Spleen (tissue), 11 donors: Measurements from ENCODE around the gene ELMOD2. TPM values are rescaled to one million over a fixed set of nuclear protein-coding genes. Genes with fewer than 3 reads are reported as not detected.

Experiments
- DNase-seq: peaks from one replicate; pipeline ENCODE4 v3.0.0-alpha.2; 2020
- H3K27ac ChIP-seq, 8 donors: fragments of 200-600 bp; sonication (generic) in 7 of 8; 1 replicate in 4 of 8; 2 replicates in 4 of 8; pipeline versions ENCODE4 v1.5.0 to v1.8.0; 2016 to 2021; ENCODE audit warnings: inconsistent platforms in 4 of 8, mild to moderate bottlenecking in 4 of 8, moderate library complexity in 1 of 8
- H3K27me3 ChIP-seq, 7 donors: fragments of 200-600 bp; sonication (generic) in 6 of 7; replicated peaks in 1 of 7; 1 replicate in 4 of 7; 2 replicates in 3 of 7; pipeline versions ENCODE4 v1.5.0 to v1.8.0; 2016 to 2021; ENCODE audit warnings: inconsistent platforms in 3 of 7, mild to moderate bottlenecking in 1 of 7
- H3K36me3 ChIP-seq, 6 donors: fragments of 200-600 bp; sonication (generic) in 5 of 6; 1 replicate in 4 of 6; 2 replicates in 2 of 6; pipeline versions ENCODE4 v1.5.0 to v1.8.0; 2016 to 2021; ENCODE audit warnings: inconsistent platforms in 2 of 6
- H3K4me1 ChIP-seq, 6 donors: fragments of 200-600 bp; sonication (generic) in 5 of 6; 1 replicate in 3 of 6; 2 replicates in 3 of 6; pipeline versions ENCODE4 v1.5.0 to v1.8.0; 2016 to 2021; ENCODE audit warnings: inconsistent platforms in 3 of 6
- H3K4me3 ChIP-seq, 8 donors: fragments of 200-600 bp; sonication (generic) in 7 of 8; 1 replicate in 4 of 8; 2 replicates in 4 of 8; pipeline versions ENCODE4 v1.5.0 to v1.8.0; 2016 to 2021; ENCODE audit warnings: inconsistent platforms in 4 of 8, mild to moderate bottlenecking in 4 of 8, moderate library complexity in 2 of 8
- H3K9me3 ChIP-seq, 8 donors: fragments of 200-600 bp; sonication (generic) in 7 of 8; 1 replicate in 4 of 8; 2 replicates in 4 of 8; pipeline versions ENCODE4 v1.5.0 to v1.8.0; 2016 to 2021; ENCODE audit warnings: inconsistent platforms in 4 of 8
- CTCF ChIP-seq, 11 experiments: fragments of 200-600 bp in 7 of 11; fragments of 450-650 bp in 4 of 11; sonication (generic) in 4 of 11; IDR thresholded peaks in 8 of 11; conservative IDR thresholded peaks in 3 of 11; 1 replicate in 7 of 11; 2 replicates in 4 of 11; pipeline versions ENCODE4 v1.4.0 to v1.8.0; 2016 to 2021; ENCODE audit warnings: antibody characterized with exemption in 11 of 11, inconsistent platforms in 4 of 11, mild to moderate bottlenecking in 1 of 11
- POLR2A ChIP-seq, 3 donors: fragments of 450-650 bp; IDR thresholded peaks; one replicate each; pipeline ENCODE4 v1.5.1; 2017; ENCODE audit warnings: antibody characterized with exemption in 3 of 3, mild to moderate bottlenecking in 1 of 3
- POLR2AphosphoS5 ChIP-seq, 3 donors: sonication (generic); formaldehyde crosslinking; IDR thresholded peaks; one replicate each; pipeline ENCODE4 v1.5.1; 2017; ENCODE audit warnings: antibody characterized with exemption in 3 of 3
- whole genome bisulfite sequencing, 5 donors: extraction: QIAGEN DNeasy Blood & Tissue Kit in 3 of 5; methylation state at CpG; one replicate each; pipeline versions ENCODE4 v1.1.5 to v1.1.7; 2013 to 2018; 5-methylcytosine and 5-hydroxymethylcytosine counted together
- intact Hi-C: fragments of 100-400 bp; cut with DNase I; formaldehyde crosslinking; loops from one replicate; pipeline ENCODE4 v1.15.0; 2023; ENCODE audit warnings: low total_unique reads
- polyA plus RNA-seq, 3 donors: library from polyadenylated mRNA; stranded (reverse); fragments of 200-250 nt; gene quantifications; one replicate each; pipeline ENCODE4 v1.2.1, GENCODE V29; 2013
- total RNA-seq, 7 donors: library from RNA; depleted of rRNA in 3 of 7; stranded (reverse); fragments of >200 nt in 3 of 7; fragmentation: NEBNext Ultra II Directional in 4 of 7; extraction: Animal tissue kit (Norgen Biotek cat#: 25700) in 4 of 7; gene quantifications; one replicate each; pipeline versions ENCODE4 v1.1.0 to v1.2.1, GENCODE V29; 2016 to 2021
- donor health status: healthy with polysubstance abuse.
- donor health status: DM: no; HTN: no; CAD: no; lungs with moderate emphysema.
- donor health status: DM: no; HTN: no; CAD: no.
- donor health status: Bipolar disorder and iron deficiency.
- donor health status: healthy.
- donor health status: DM: no; HTN: no; CAD: no.
- donor health status: DM: yes; HTN: yes; CAD: no.

ELMOD2 gene
- total and polyA plus RNA-seq, 10 donors, result 6.2 to 23.2 (median 18.3) TPM

- Histone ChIP-seq H3K27ac (no peak overlapping the region), H3K9me3 (peaks cover 0 to 18% (median 12%) of the 10 kb centered on the region in 8 donors), H3K36me3 (no peaks in the 10 kb centered on the region), H3K27me3 (peaks cover 5 to 84% (median 45%) of the 10 kb centered on the region in 7 donors), H3K4me3 (peak overlapping the region; percentile 22 to 65 (median 38)), H3K4me1 (peaks cover 10 to 28% (median 22%) of the 10 kb centered on the region in 6 donors)
- no peak for DNase-seq
- TF ChIP-seq CTCF (IDR thresholded peaks at IDR 0.05 in 8 of 11, conservative IDR thresholded peaks at IDR 0.05 in 3 of 11) (no peak), POLR2A (IDR thresholded peaks at IDR 0.05) (no peak), POLR2AphosphoS5 (IDR thresholded peaks at IDR 0.05) (no peak)
- 45 to 55% (median 52%) methylated on average over 7 of the region's 7 CpGs for WGBS, 5 donors
- intact Hi-C loops, result no loop called here
Observed at GRCh38 chr4:140569307-140569638, 45.3 kb downstream of the ELMOD2 start.

GRCh38 chr4:140571620-140572019, 47.7 kb downstream of the ELMOD2 start:
- H3K27me3 ChIP-seq, result peaks cover 5 to 76% (median 49%) of the 10 kb centered on the region in 7 donors
- no peak for TF ChIP-seq CTCF (IDR thresholded peaks at IDR 0.05 in 8 of 11, conservative IDR thresholded peaks at IDR 0.05 in 3 of 11)
- no peak for TF ChIP-seq POLR2AphosphoS5 (IDR thresholded peaks at IDR 0.05)
- no peak for TF ChIP-seq POLR2A (IDR thresholded peaks at IDR 0.05)
- 74 to 91% (median 80%) methylated on average over 2 of the region's 2 CpGs for WGBS, 5 donors
- H3K27ac ChIP-seq, result no peak overlapping the region
- H3K9me3 ChIP-seq, result peaks cover 0 to 18% (median 12%) of the 10 kb centered on the region in 8 donors
- peaks cover 10 to 28% (median 22%) of the 10 kb centered on the region in 6 donors for H3K4me1 ChIP-seq
- H3K36me3 ChIP-seq, result no peaks in the 10 kb centered on the region
- intact Hi-C loops, result no loop called here
- H3K4me3 ChIP-seq, result no peak overlapping the region
- no peak for DNase-seq

GRCh38 chr4:140575489-140575888, 51.5 kb downstream of the ELMOD2 start:
- Histone ChIP-seq H3K9me3 (peaks cover 0 to 18% (median 12%) of the 10 kb centered on the region in 8 donors), H3K4me1 (peaks cover 0 to 5% (median 0%) of the 10 kb centered on the region in 6 donors), H3K4me3 (no peak overlapping the region), H3K27ac (no peak overlapping the region), H3K36me3 (no peaks in the 10 kb centered on the region), H3K27me3 (peaks cover 0 to 76% (median 25%) of the 10 kb centered on the region in 7 donors)
- no peak for TF ChIP-seq POLR2A (IDR thresholded peaks at IDR 0.05)
- no peak for TF ChIP-seq CTCF (IDR thresholded peaks at IDR 0.05 in 8 of 11, conservative IDR thresholded peaks at IDR 0.05 in 3 of 11)
- TF ChIP-seq POLR2AphosphoS5 (IDR thresholded peaks at IDR 0.05), result no peak
- no peak for DNase-seq
- intact Hi-C loops, result no loop called here
- 66 to 84% (median 73%) methylated on average over 4 of the region's 4 CpGs for WGBS, 5 donors

- intact Hi-C loops, result no loop called here
- no peak for DNase-seq
- WGBS, 5 donors, result 19 to 34% (median 28%) methylated on average over 12 to 27 of the region's 27 CpGs
- no peak for TF ChIP-seq POLR2AphosphoS5 (IDR thresholded peaks at IDR 0.05)
- TF ChIP-seq POLR2A (IDR thresholded peaks at IDR 0.05), result no peak
- no peak for TF ChIP-seq CTCF (IDR thresholded peaks at IDR 0.05 in 8 of 11, conservative IDR thresholded peaks at IDR 0.05 in 3 of 11)
- Histone ChIP-seq H3K27ac (no peak overlapping the region), H3K9me3 (no peaks in the 10 kb centered on the region), H3K4me1 (peaks cover 0 to 5% (median 0%) of the 10 kb centered on the region in 6 donors), H3K27me3 (peaks cover 0 to 70% (median 15%) of the 10 kb centered on the region in 7 donors), H3K4me3 (no peak overlapping the region), H3K36me3 (no peaks in the 10 kb centered on the region)
Observed at GRCh38 chr4:140579278-140579677, 55.3 kb downstream of the ELMOD2 start.
